Caco-2 (cell line): Measurements from ENCODE around the gene ATP2C2. TPM values are rescaled to one million over a fixed set of nuclear protein-coding genes. Genes with fewer than 3 reads are reported as not detected.

Source experiments
- BruUV-seq: library from RNA; stranded (reverse); fragments of 400-500 nt; replicated peaks from 2 replicates; lab custom pipeline; 2021; lab: Mats Ljungman, UMichigan
- CTCF ChIA-PET: fragments of 300-600 bp; sonication (Branson Sonifier 250); formaldehyde crosslinking; loops from one replicate; lab custom pipeline; 2022; ENCODE audit warnings: antibody characterized with exemption; lab: Charles Lee
- POLR2A ChIA-PET: fragments of 300-600 bp; sonication (Branson Sonifier 250); formaldehyde crosslinking; loops from one replicate; lab custom pipeline; 2022; ENCODE audit warnings: antibody characterized with exemption; lab: Charles Lee
- DNase-seq, 2 experiments: peaks; one replicate each; pipeline versions ENCODE4 v3.0.0 to v3.0.0-alpha.2; 2020 to 2022
- H3K27me3 ChIP-seq: replicated peaks from 2 replicates; pipeline ENCODE4 v1.6.0; 2011; ENCODE audit warnings: low read length; ENCODE audit not compliant: control insufficient read depth, insufficient read depth
- H3K36me3 ChIP-seq: 2 replicates; pipeline ENCODE4 v1.5.1; 2011; ENCODE audit warnings: low read length; ENCODE audit not compliant: control insufficient read depth, insufficient read depth
- H3K4me1 ChIP-seq: fragments of 250-450 bp; sonication (Bioruptor Pico); 2 replicates; pipeline ENCODE4 v1.5.1; 2020; ENCODE audit warnings: mild to moderate bottlenecking
- H3K4me3 ChIP-seq: 2 replicates; pipeline ENCODE4 v1.5.1; 2011; ENCODE audit warnings: low read depth, mild to moderate bottlenecking, control low read depth, low read length
- H3K9me3 ChIP-seq: fragments of 250-450 bp; sonication (Bioruptor Pico); 2 replicates; pipeline ENCODE4 v1.5.1; 2020; ENCODE audit warnings: mild to moderate bottlenecking, moderate library complexity
- H3K27ac Mint-ChIP-seq: one replicate; pipeline ENCODE4 v1.8.0; 2022; ENCODE audit warnings: mixed read lengths; ENCODE audit not compliant: unreplicated experiment
- H3K27me3 Mint-ChIP-seq: one replicate; pipeline ENCODE4 v1.8.0; 2022; ENCODE audit warnings: mixed read lengths; ENCODE audit not compliant: insufficient read depth, unreplicated experiment
- H3K36me3 Mint-ChIP-seq: one replicate; pipeline ENCODE4 v1.8.0; 2022; ENCODE audit warnings: mild to moderate bottlenecking, mixed read lengths; ENCODE audit not compliant: insufficient read depth, unreplicated experiment
- H3K4me1 Mint-ChIP-seq: one replicate; pipeline ENCODE4 v1.8.0; 2022; ENCODE audit warnings: low read depth, mixed read lengths; ENCODE audit not compliant: unreplicated experiment
- H3K4me3 Mint-ChIP-seq: one replicate; pipeline ENCODE4 v1.8.0; 2022; ENCODE audit warnings: mild to moderate bottlenecking, moderate library complexity, mixed read lengths; ENCODE audit not compliant: unreplicated experiment
- H3K9me3 Mint-ChIP-seq: one replicate; pipeline ENCODE4 v1.8.0; 2022; ENCODE audit warnings: mixed read lengths; ENCODE audit not compliant: unreplicated experiment
- CTCF ChIP-seq, 2 experiments: fragments of 200-600 bp in 1 of 2; IDR thresholded peaks; 1 replicate in 1 of 2; 2 replicates in 1 of 2; pipeline versions ENCODE4 v1.5.1 to v1.8.0; 2011 to 2022; ENCODE audit warnings: antibody characterized with exemption in 1 of 2, control low read depth in 1 of 2, inconsistent platforms in 1 of 2, low read depth in 1 of 2, low read length in 1 of 2, mild to moderate bottlenecking in 1 of 2, moderate library complexity in 1 of 2; ENCODE audit not compliant: insufficient read depth in 1 of 2, severe bottlenecking in 1 of 2, unreplicated experiment in 1 of 2
- intact Hi-C: fragments of 100-400 bp; cut with micrococcal nuclease; formaldehyde crosslinking; loops from one replicate; pipeline ENCODE4 v1.10.0; 2022; ENCODE audit not compliant: unreplicated experiment
- total RNA-seq: library from RNA; stranded (reverse); gene quantifications from 2 replicates; pipeline ENCODE4 v1.2.3, GENCODE V29; 2022

ATP2C2 gene
- total RNA-seq, 1 experiment from 2014 or later = 47.0 TPM

GRCh38 chr16:84421081-84421937, 53.0 kb downstream of the ATP2C2 start:
- CTCF ChIA-PET = no interaction called here
- no TSS peak for BruUV-seq

GRCh38 chr16:84421938-84422220, 53.5 kb downstream of the ATP2C2 start:
- H3K4me1 ChIP-seq = peaks cover 11% of the 10 kb centered on the region
- no peak overlapping the region for H3K4me3 ChIP-seq
- peaks cover 2% of the 10 kb centered on the region; the same call in 1 of the 2 replicates for H3K36me3 ChIP-seq
- peaks cover 18% of the 10 kb centered on the region; the same call in 1 of the 2 replicates for H3K9me3 ChIP-seq
- Mint-ChIP-seq H3K27me3 (no peaks in the 10 kb centered on the region), H3K4me3 (no peak overlapping the region), H3K36me3 (peaks cover 24% of the 10 kb centered on the region), H3K9me3 (no peaks in the 10 kb centered on the region), H3K4me1 (peaks cover 6% of the 10 kb centered on the region), H3K27ac (no peak overlapping the region)
- H3K27me3 ChIP-seq = no peaks in the 10 kb centered on the region
- intact Hi-C loops = no loop called here
- no TSS peak for BruUV-seq
- CTCF ChIA-PET = no interaction called here
- no peak for DNase-seq
- POLR2A ChIA-PET = no interaction called here
- no peak for TF ChIP-seq CTCF (IDR thresholded peaks at IDR 0.05; ENCODE audit: insufficient read depth in 1 of 2, low read depth in 1 of 2, low read length in 1 of 2, severe bottlenecking in 1 of 2, unreplicated experiment in 1 of 2)

More at GRCh38 chr16:84421081-84421937, 53.0 kb downstream of the ATP2C2 start:
- Mint-ChIP-seq H3K4me1 (peaks cover 8% of the 10 kb centered on the region), H3K36me3 (peaks cover 24% of the 10 kb centered on the region), H3K4me3 (no peak overlapping the region), H3K27me3 (no peaks in the 10 kb centered on the region), H3K27ac (no peak overlapping the region), H3K9me3 (no peaks in the 10 kb centered on the region)
- peaks cover 2% of the 10 kb centered on the region; the same call in 1 of the 2 replicates for H3K36me3 ChIP-seq
- H3K27me3 ChIP-seq = no peaks in the 10 kb centered on the region
- DNase-seq = no peak
- peaks cover 18% of the 10 kb centered on the region; the same call in 1 of the 2 replicates for H3K9me3 ChIP-seq
- H3K4me3 ChIP-seq = no peak overlapping the region
- H3K4me1 ChIP-seq = peaks cover 12% of the 10 kb centered on the region
- POLR2A ChIA-PET = no interaction called here
- TF ChIP-seq CTCF (IDR thresholded peaks at IDR 0.05; ENCODE audit: insufficient read depth in 1 of 2, low read depth in 1 of 2, low read length in 1 of 2, severe bottlenecking in 1 of 2, unreplicated experiment in 1 of 2) = no peak
- intact Hi-C loops = no loop called here

GRCh38 chr16:84423416-84423837, 55.1 kb downstream of the ATP2C2 start:
- POLR2A ChIA-PET = no interaction called here
- peaks cover 2% of the 10 kb centered on the region; the same call in 1 of the 2 replicates for H3K36me3 ChIP-seq
- peaks cover 6% of the 10 kb centered on the region for H3K4me1 Mint-ChIP-seq
- H3K4me3 Mint-ChIP-seq = no peak overlapping the region
- CTCF ChIA-PET = interaction anchor here (0.6 kb wide), 1 partner anchor 231 kb away, joined by 3 read pairs; no protein-coding TSS in a partner anchor
- H3K9me3 ChIP-seq = peaks cover 18% of the 10 kb centered on the region; the same call in 1 of the 2 replicates
- no peaks in the 10 kb centered on the region for H3K9me3 Mint-ChIP-seq
- peaks cover 11% of the 10 kb centered on the region for H3K4me1 ChIP-seq
- intact Hi-C loops = no loop called here
- peaks cover 24% of the 10 kb centered on the region for H3K36me3 Mint-ChIP-seq
- no peak for TF ChIP-seq CTCF (IDR thresholded peaks at IDR 0.05; ENCODE audit: insufficient read depth in 1 of 2, low read depth in 1 of 2, low read length in 1 of 2, severe bottlenecking in 1 of 2, unreplicated experiment in 1 of 2)
- no peaks in the 10 kb centered on the region for H3K27me3 ChIP-seq
- peak; percentile 58 to 65 for DNase-seq
- H3K27me3 Mint-ChIP-seq = no peaks in the 10 kb centered on the region
- no TSS peak for BruUV-seq
- peak overlapping the region; percentile 88 for H3K27ac Mint-ChIP-seq
- H3K4me3 ChIP-seq = no peak overlapping the region
